Mammary epithelial cell (primary cell): ENCODE results near the gene ADAM15.

ENCODE experiments used
- EZH2 ChIP-seq: IDR thresholded peaks from 2 replicates; pipeline ENCODE4 v1.6.1; 2012; ENCODE audit warnings: low read length, inconsistent platforms, borderline replicate concordance
- TF ChIP-seq, protein P1 (sequence below), 2 donors: IDR thresholded peaks in 1 of 2; conservative IDR thresholded peaks in 1 of 2; 2 replicates each; pipeline ENCODE4 v1.5.1; 2011 to 2012; ENCODE audit warnings: inconsistent platforms in 2 of 2, low read length in 2 of 2, mild to moderate bottlenecking in 2 of 2, control low read depth in 1 of 2, low read depth in 1 of 2; ENCODE audit not compliant: insufficient read depth in 1 of 2; ENCODE audit errors: extremely low read depth in 1 of 2

DNA sequence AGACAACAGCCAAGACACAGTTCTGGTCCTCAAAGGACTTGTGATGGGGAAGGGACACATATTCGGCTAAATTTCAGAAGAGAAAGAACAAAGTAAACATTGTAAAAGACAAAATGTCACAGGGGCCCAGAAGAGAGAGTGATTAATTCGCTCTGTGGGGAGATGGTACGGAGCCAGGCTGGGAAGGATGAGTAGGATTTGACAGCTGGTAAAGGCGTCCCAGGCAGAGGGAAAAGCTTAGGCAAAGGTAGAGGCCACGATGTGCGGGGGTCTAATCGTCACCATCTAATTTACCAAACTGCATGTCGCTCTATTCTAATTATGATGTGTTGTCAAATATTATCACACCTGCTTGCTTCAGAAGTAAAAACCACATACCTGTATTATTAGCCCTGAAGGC, 59.3 kb downstream of the ADAM15 start:
- TF ChIP-seq, protein P1, sequence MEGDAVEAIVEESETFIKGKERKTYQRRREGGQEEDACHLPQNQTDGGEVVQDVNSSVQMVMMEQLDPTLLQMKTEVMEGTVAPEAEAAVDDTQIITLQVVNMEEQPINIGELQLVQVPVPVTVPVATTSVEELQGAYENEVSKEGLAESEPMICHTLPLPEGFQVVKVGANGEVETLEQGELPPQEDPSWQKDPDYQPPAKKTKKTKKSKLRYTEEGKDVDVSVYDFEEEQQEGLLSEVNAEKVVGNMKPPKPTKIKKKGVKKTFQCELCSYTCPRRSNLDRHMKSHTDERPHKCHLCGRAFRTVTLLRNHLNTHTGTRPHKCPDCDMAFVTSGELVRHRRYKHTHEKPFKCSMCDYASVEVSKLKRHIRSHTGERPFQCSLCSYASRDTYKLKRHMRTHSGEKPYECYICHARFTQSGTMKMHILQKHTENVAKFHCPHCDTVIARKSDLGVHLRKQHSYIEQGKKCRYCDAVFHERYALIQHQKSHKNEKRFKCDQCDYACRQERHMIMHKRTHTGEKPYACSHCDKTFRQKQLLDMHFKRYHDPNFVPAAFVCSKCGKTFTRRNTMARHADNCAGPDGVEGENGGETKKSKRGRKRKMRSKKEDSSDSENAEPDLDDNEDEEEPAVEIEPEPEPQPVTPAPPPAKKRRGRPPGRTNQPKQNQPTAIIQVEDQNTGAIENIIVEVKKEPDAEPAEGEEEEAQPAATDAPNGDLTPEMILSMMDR (conservative IDR thresholded peaks at IDR 0.05 in 1 of 2, IDR thresholded peaks at IDR 0.05 in 1 of 2; ENCODE audit: extremely low read depth in 1 of 2, insufficient read depth in 1 of 2, low read depth in 1 of 2, low read length in 2 of 2), result no peak
- no peak for TF ChIP-seq EZH2
